IPS-18a (cell line): Measurements from ENCODE around the gene PCDHAC2.
A peak's percentile ranks its signal among the peaks of the same experiment; 100 is the strongest.

Experiments used
- H3K27ac ChIP-seq: one replicate; pipeline ENCODE4 v1.5.1; 2013; ENCODE audit warnings: low read length
- H3K27me3 ChIP-seq: one replicate; pipeline ENCODE4 v1.6.1; 2013; ENCODE audit warnings: mild to moderate bottlenecking, low read length; ENCODE audit not compliant: control insufficient read depth, insufficient read depth
- H3K36me3 ChIP-seq: one replicate; pipeline ENCODE4 v1.6.1; 2013; ENCODE audit warnings: low read depth, low read length; ENCODE audit not compliant: control insufficient read depth
- H3K4me1 ChIP-seq: one replicate; pipeline ENCODE4 v1.6.1; 2013; ENCODE audit warnings: low read depth, low read length; ENCODE audit not compliant: control insufficient read depth
- H3K4me3 ChIP-seq: one replicate; pipeline ENCODE4 v1.5.1; 2013; ENCODE audit warnings: low read length
- H3K9ac ChIP-seq: one replicate; pipeline ENCODE4 v1.6.1; 2013; ENCODE audit warnings: mild to moderate bottlenecking, low read length, moderate library complexity
- H3K9me3 ChIP-seq: one replicate; pipeline ENCODE4 v1.6.1; 2013; ENCODE audit warnings: low read depth, low read length; ENCODE audit not compliant: control insufficient read depth

PCDHAC2 gene

GRCh38 chr5:140989254-140990020 lies 23.2 kb downstream of the PCDHAC2 start:
- Histone ChIP-seq H3K36me3 (no peaks in the 10 kb centered on the region), H3K27ac (no peak overlapping the region), H3K4me3 (no peak overlapping the region), H3K4me1 (peaks cover 44% of the 10 kb centered on the region), H3K27me3 (no peaks in the 10 kb centered on the region), H3K9ac (no peak overlapping the region), H3K9me3 (no peaks in the 10 kb centered on the region)

DNA sequence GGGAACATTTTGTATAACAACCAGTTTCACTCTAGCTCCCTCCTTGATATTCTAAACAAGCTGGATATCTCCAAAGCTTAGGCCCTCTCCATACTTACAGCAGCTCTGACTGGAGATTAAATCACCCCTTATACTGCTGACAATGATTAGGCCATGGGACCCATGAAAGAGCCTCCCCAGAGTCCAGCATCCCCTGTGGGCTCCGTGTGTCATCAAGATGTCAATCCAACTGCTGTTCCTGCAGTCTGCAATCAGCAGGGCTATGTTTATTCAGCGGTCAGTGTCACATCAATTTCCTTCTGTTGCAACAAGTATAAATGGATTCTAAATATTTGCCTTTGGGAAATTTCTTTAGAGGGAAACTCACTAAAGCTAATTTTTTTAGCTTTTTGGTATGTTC lies 26.6 kb downstream of the PCDHAC2 start:
- Histone ChIP-seq H3K4me1 (peaks cover 23% of the 10 kb centered on the region), H3K9me3 (no peaks in the 10 kb centered on the region), H3K4me3 (no peak overlapping the region), H3K9ac (no peak overlapping the region), H3K27me3 (no peaks in the 10 kb centered on the region), H3K27ac (no peak overlapping the region), H3K36me3 (no peaks in the 10 kb centered on the region)

GRCh38 chr5:140996060-140996459 lies 29.8 kb downstream of the PCDHAC2 start:
- no peak overlapping the region for H3K9ac ChIP-seq
- no peak overlapping the region for H3K27ac ChIP-seq
- H3K4me3 ChIP-seq: no peak overlapping the region
- H3K36me3 ChIP-seq: no peaks in the 10 kb centered on the region
- peaks cover 18% of the 10 kb centered on the region for H3K4me1 ChIP-seq
- H3K9me3 ChIP-seq: no peaks in the 10 kb centered on the region
- no peaks in the 10 kb centered on the region for H3K27me3 ChIP-seq

DNA sequence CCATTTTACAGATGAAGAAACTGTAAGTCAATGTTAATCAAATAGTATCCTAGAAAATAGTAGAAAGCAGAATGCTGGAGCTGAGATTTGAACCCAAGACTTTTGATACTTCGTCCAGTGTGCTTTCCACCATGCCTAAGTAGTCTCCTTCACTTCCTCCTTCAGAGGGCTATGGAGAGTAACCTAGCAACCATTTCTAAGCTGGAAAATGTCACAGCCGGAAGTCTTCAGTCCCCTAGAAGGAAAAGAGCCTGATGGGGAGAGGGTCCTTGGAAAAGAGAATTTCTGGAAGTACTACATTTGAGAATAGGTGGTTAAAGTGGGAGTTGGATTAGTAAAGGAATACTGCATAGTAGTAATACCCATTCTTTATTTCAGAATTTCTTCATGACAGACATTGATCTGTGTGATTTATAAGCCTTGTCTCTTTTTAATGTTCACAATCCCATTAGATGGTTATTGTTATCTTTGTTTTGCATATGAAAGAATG lies 32.7 kb downstream of the PCDHAC2 start:
- peaks cover 38% of the 10 kb centered on the region for H3K4me1 ChIP-seq

GRCh38 chr5:141001446-141001843 lies 35.2 kb downstream of the PCDHAC2 start:
- H3K36me3 ChIP-seq: no peaks in the 10 kb centered on the region
- H3K27ac ChIP-seq: peak overlapping the region; percentile 95
- H3K4me3 ChIP-seq: peak overlapping the region; percentile 72
- peaks cover 7% of the 10 kb centered on the region for H3K27me3 ChIP-seq
- H3K9ac ChIP-seq: peak overlapping the region; percentile 90
- no peaks in the 10 kb centered on the region for H3K9me3 ChIP-seq
- H3K4me1 ChIP-seq: peaks cover 51% of the 10 kb centered on the region

More for the DNA sequence above, 32.7 kb downstream of the PCDHAC2 start:
- no peak overlapping the region for H3K9ac ChIP-seq
- H3K27me3 ChIP-seq: peaks cover 7% of the 10 kb centered on the region
- H3K9me3 ChIP-seq: no peaks in the 10 kb centered on the region
- peak overlapping the region; percentile 39 for H3K27ac ChIP-seq
- no peak overlapping the region for H3K4me3 ChIP-seq
- H3K36me3 ChIP-seq: no peaks in the 10 kb centered on the region

DNA sequence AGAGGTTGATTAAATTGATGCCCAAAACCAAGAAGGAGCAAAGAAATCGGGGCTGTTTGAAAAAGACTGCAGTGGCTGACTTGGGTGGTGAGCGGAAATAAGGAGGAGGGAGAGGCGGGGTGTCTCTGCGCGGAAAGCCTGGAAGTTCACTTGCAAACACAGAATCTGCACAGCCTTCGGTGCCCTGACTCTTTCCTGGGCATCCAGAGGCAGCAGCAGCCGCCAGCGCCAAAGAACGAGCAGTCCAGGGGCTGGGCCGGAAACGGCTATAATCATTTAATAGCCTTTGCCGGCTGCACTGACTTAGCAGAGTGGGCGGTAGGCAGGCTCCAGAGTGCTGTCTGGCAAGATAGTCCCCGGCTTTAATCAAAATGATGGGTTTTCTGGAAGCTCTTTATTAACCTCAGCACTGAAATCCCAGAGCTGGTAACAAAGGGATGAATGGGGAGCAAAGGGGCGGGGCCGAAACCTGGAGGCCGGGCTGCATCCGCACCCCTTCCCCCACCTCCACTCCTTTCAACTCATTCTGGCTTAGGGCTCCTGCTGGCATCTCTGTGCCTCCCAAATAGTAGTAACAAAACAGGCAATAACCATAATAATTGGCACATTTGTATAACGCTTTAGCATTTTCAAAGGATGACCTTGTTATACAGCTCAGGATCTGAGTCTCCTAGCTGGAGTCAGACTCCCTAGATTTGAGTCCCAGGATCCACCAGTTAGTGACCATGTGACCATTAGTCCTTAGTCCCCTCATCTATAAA lies 35.7 kb downstream of the PCDHAC2 start:
- peak overlapping the region; percentile 90 for H3K9ac ChIP-seq
- no peaks in the 10 kb centered on the region for H3K9me3 ChIP-seq
- no peaks in the 10 kb centered on the region for H3K36me3 ChIP-seq
- peak overlapping the region; percentile 95 for H3K27ac ChIP-seq
- H3K4me1 ChIP-seq: peaks cover 51% of the 10 kb centered on the region
- peaks cover 7% of the 10 kb centered on the region for H3K27me3 ChIP-seq
- H3K4me3 ChIP-seq: peak overlapping the region; percentile 72

DNA sequence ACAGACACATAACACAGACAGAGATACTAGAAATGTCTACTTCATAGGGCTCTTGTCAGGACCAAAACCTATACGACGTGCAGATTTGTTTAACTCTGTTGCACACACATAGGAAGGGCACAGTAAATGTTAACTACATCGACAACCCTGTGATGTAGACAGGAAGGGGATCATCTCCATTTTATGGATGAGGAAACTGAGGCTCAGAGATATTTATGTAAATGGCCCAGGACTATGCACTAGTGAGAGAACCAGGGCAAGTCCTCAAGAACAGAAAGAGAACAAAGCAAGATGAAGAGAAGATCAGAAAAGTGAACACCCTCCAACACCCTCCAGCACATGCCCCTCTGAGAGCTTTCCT lies 36.3 kb downstream of the PCDHAC2 start:
- Histone ChIP-seq H3K9me3 (no peaks in the 10 kb centered on the region), H3K9ac (peak overlapping the region; percentile 90), H3K36me3 (no peaks in the 10 kb centered on the region), H3K4me3 (peak overlapping the region; percentile 72), H3K27ac (peak overlapping the region; percentile 66), H3K27me3 (peaks cover 7% of the 10 kb centered on the region), H3K4me1 (peaks cover 51% of the 10 kb centered on the region)

DNA sequence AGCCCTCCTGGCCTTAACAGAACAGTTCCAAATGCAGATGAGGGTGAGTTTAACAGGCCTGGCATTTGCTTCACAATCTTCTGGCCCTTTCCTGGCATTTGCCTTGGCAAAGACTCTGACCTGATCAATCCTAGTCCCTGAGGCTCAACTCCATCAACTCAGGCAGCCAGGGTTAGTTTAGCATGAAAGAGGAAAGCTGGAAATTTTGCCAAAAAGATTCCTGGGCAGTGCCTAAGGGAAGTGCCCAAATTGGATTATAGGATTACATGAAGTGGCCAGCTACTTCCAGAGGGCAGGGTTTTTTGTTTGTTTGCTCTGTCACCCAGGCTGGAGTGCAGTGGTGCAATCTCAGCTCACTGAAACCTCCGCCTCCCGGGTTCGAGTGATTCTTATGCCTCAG lies 36.8 kb downstream of the PCDHAC2 start:
- Histone ChIP-seq H3K4me1 (peaks cover 51% of the 10 kb centered on the region), H3K27me3 (peaks cover 7% of the 10 kb centered on the region), H3K27ac (no peak overlapping the region), H3K9me3 (no peaks in the 10 kb centered on the region), H3K36me3 (no peaks in the 10 kb centered on the region), H3K9ac (peak overlapping the region; percentile 90), H3K4me3 (peak overlapping the region; percentile 72)

DNA sequence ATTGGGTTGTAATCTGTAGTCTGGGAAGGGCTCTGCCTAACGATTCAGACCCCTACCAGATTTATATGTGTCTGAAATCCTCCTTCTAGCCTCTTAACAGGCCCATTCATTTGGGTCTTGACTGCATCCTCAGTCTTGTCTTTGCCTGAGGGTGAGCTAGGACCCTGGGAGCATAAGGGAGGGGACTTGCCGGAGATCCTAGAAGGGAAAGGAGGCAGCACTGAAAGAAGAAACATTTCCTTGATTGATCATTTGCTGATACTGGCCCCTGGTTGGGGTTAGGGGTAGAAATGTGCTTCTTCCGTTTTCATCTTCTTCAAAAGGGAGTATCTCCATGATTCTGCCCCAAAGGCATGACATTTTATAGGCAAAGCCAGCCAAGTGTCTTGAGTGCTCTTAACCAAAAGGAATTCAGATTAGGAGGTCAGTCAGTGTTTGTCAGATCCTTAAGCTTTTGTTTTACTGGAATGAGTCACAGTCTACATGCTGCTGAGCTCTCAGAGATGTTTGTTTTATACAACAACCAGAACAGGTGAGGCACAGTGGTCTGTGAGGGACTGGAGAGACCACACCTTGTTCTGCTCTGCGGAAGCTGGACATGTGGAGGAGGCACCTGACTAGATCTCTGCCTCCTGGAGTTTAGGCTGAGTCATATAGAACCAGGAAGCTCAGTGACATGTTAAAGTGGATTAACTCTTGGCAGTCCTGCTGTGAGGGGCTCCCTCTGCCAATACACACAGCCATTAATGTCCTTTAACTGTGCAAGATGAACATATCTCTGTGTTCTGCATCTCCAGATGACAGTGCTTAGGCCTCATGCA lies 37.7 kb downstream of the PCDHAC2 start:
- Histone ChIP-seq H3K4me1 (peaks cover 45% of the 10 kb centered on the region), H3K9ac (peak overlapping the region; percentile 26), H3K9me3 (no peaks in the 10 kb centered on the region), H3K36me3 (no peaks in the 10 kb centered on the region), H3K27ac (peak overlapping the region; percentile 60), H3K4me3 (peak overlapping the region; percentile 16), H3K27me3 (peaks cover 7% of the 10 kb centered on the region)

GRCh38 chr5:141007791-141008190 lies 41.5 kb downstream of the PCDHAC2 start:
- no peak overlapping the region for H3K9ac ChIP-seq
- no peak overlapping the region for H3K27ac ChIP-seq
- H3K4me1 ChIP-seq: peaks cover 24% of the 10 kb centered on the region
- no peaks in the 10 kb centered on the region for H3K36me3 ChIP-seq
- peaks cover 5% of the 10 kb centered on the region for H3K27me3 ChIP-seq
- H3K9me3 ChIP-seq: no peaks in the 10 kb centered on the region
- no peak overlapping the region for H3K4me3 ChIP-seq
